ENCODE results near the gene STK33.
A peak's percentile ranks its signal among the peaks of the same experiment; 100 is the strongest.

Gene STK33

DNA sequence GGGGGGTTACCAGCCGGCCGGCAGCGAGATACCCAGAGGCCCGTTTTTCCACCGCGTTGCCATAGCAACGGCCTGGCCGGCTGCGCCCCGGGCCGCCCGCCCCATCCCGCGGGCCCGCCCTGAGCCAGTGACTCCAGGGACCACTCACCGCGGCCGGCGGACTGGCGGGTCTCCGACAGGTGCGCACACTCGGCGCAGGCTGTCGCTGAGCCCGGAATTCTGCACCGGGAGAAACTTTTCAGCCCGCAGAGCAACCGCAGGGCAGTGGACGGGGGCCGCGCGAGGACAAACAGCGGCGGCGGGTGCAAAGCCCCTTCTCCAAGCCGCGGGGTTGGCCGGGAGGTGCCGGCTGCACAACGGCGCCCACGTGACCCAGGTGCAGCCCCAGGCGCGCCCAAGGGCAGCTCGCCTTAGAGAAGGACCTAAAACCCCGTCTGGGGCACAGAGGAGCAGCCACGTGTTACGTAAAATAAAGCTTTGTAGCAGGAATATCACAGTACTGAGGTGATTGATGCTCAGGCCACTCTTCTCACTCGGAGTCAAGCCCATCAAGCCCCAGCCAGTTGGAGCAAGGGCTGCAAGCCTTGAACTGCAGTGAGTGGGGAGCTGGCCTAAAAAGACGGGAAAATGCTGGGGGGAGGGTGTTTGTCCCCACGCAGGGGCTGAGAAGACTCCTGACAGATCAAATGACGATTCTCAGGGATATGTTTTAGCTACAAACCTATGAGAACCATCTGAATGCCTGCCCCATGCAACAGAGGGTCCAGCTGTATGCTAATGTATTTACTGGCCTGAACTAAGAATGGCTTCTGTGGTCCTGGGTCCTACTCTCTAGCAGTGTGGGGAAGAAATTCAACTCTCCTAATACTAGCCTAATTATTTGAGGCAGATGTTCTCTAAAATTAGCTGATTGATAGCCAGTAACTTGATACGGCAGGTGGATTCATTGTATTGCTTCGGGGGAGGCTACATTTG is at the start of gene STK33:
Gene STK33 (minus strand): TSS at position 294 of the 975 bp plus-strand sequence. CDS start 119,323 bp downstream, outside the sequence.
- Mint-ChIP-seq H3K27ac (ENCODE audit: low read depth) (no peak within 1 kb of the TSS), H3K4me3 (peak within 1 kb of the TSS; percentile 69), H3K9me3 (no peaks in the 10 kb centered on the region), H3K36me3 (ENCODE audit: insufficient read depth) (no peaks in the 10 kb centered on the region), H3K4me1 (no peaks in the 10 kb centered on the region), H3K27me3 (peaks cover 80% of the 10 kb centered on the region)
- ATAC-seq (replicated peaks; ENCODE audit: extremely low read depth, poor library complexity, severe bottlenecking) (no peak), DNase-seq (ENCODE audit: low spot score in 2 of 2) (peak in 1 of 2 donors; percentile 15)

DNA sequence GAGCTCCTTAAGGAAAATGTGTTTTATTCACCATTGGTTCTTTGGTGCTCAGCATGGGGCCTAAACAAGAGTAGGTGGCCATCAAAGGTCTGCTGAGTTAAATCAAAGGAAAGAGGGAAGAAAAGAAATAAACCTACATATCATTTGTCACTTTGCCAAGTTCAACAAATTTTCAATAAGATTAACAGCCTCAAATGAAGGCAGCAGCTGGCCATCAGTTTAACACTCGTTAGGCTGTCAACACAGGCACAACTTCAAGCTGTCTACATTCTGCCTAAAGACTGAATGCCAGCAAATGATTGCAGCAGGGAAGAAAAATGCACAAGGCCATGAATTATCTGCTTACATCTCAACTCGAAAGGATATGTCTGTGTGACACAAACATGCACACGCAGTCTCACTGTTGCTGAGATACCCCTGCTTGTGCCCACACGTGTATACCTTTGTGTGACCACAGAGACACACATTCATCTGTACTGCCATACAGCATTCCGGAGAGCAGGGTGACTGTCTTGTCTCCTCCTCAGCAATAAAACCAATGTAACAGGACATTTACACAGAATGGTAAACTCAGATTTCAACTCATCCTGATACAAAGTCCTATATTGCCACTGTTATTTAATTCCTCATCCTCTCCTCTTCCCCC is 48.3 kb upstream of the STK33 start:
- Mint-ChIP-seq H3K4me1 (no peaks in the 10 kb centered on the region), H3K36me3 (ENCODE audit: insufficient read depth) (peaks cover 17% of the 10 kb centered on the region), H3K9me3 (no peaks in the 10 kb centered on the region), H3K27me3 (no peaks in the 10 kb centered on the region), H3K4me3 (no peak overlapping the region), H3K27ac (ENCODE audit: low read depth) (peak overlapping the region; percentile 23)
- ATAC-seq (replicated peaks; ENCODE audit: extremely low read depth, poor library complexity, severe bottlenecking) (no peak), DNase-seq (ENCODE audit: low spot score in 2 of 2) (no peak)

DNA sequence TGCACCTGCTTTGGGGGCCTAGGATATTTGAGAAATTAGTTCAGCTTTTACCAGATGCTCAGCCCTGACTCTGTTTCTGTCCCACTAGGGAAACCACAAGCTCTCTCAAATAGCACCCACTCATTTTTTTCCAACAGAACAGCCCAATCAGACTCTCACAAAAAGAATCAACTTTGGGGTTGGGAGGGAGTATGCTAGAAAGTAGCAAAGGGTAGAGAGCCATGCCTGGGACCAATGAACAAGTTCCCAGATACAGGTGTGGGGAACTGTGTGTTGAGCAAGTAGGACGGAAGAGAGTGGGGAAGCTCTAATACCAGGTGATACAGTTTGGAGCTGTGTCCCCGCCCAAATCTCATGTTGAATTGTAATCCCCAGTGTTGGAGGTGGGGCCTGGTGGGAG is 47.3 kb upstream of the STK33 start:
- no peak for DNase-seq (ENCODE audit: low spot score in 2 of 2)
- no peaks in the 10 kb centered on the region for H3K9me3 Mint-ChIP-seq
- no peaks in the 10 kb centered on the region for H3K27me3 Mint-ChIP-seq
- H3K4me3 Mint-ChIP-seq = no peak overlapping the region
- H3K4me1 Mint-ChIP-seq = no peaks in the 10 kb centered on the region
- H3K36me3 Mint-ChIP-seq (ENCODE audit: insufficient read depth) = peaks cover 11% of the 10 kb centered on the region
- H3K27ac Mint-ChIP-seq (ENCODE audit: low read depth) = no peak overlapping the region
- no peak for ATAC-seq (replicated peaks; ENCODE audit: extremely low read depth, poor library complexity, severe bottlenecking)

DNA sequence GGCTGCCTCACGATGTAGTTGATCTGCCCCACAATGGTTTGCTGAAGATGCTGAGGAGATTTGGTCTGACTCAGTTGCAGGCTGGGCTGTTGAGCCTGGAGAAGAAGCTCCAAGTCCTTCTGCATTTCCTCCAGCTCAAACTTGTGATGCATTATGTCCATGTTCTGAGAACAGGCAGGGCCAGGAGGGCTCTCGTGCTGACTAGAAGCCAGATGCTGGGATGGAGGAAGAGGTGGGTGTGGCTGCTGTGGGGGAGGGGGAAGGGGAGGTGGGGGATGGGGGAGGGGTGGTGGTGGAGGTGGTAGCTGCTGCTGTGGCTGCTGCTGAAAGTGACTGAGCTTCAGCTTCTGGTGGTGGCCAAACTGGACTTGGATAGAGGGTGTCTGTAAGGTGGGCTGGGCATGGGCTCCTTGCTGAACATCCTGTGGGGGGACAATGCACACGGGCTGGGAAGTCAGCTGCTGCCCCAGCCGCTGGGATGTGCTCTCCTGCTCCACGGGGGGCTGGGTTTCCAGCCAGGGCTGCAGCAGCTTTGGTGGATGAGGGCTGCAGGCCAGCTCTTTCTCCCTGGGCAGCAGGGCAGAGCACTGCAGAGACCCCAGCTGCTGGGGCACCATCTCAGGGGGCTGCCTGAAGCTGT is 46.4 kb upstream of the STK33 start:
- peaks cover 9% of the 10 kb centered on the region for H3K36me3 Mint-ChIP-seq (ENCODE audit: insufficient read depth)
- H3K27me3 Mint-ChIP-seq = no peaks in the 10 kb centered on the region
- DNase-seq (ENCODE audit: low spot score in 2 of 2) (no peak), ATAC-seq (replicated peaks; ENCODE audit: extremely low read depth, poor library complexity, severe bottlenecking) (no peak)
- H3K4me3 Mint-ChIP-seq = no peak overlapping the region
- H3K27ac Mint-ChIP-seq (ENCODE audit: low read depth) = no peak overlapping the region
- no peaks in the 10 kb centered on the region for H3K4me1 Mint-ChIP-seq
- H3K9me3 Mint-ChIP-seq = no peaks in the 10 kb centered on the region

DNA sequence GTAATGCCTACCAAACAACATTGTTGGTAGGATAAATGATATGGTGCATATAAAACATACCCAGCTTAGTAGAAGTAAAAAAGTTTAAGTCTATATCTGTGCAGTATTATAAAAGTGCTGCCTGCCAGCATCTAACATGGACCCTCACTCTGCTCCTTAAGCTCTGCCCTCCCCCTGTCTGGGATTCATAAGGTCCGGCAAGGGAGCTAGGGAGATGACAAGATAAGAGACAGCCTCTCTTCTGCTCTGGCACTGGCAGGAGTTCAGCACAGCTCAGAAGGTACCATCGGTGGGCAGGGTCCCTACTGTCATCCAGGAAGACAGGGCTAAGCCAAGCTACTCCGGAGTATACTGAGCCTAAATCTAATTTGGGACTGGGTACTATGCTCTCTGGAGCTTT is 45.6 kb upstream of the STK33 start:
- Mint-ChIP-seq H3K36me3 (ENCODE audit: insufficient read depth) (peaks cover 9% of the 10 kb centered on the region), H3K4me3 (no peak overlapping the region), H3K4me1 (no peaks in the 10 kb centered on the region), H3K27ac (ENCODE audit: low read depth) (no peak overlapping the region), H3K9me3 (no peaks in the 10 kb centered on the region), H3K27me3 (no peaks in the 10 kb centered on the region)
- ATAC-seq (replicated peaks; ENCODE audit: extremely low read depth, poor library complexity, severe bottlenecking) (no peak), DNase-seq (ENCODE audit: low spot score in 2 of 2) (no peak)

DNA sequence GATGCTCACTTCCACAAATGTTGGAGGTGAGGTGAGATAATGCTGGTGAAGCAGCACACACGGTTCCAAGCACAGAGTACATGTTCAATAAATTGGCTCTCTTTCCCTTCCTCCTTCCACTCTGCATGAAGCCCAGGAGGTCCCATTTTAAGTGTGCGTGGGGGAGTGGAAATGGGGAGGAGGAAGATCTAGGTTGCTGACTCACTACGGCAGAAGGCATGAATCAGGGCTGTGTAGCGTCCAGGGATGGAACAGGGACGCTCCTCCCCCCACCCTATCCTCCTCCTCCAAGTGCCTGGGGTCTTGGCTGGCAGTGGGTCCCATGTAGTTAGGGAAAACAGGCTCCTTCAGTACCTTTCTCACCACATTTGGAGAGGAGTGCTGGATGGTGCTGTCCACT is 44.3 kb upstream of the STK33 start:
- no peak for DNase-seq (ENCODE audit: low spot score in 2 of 2)
- H3K27ac Mint-ChIP-seq (ENCODE audit: low read depth) = no peak overlapping the region
- H3K36me3 Mint-ChIP-seq (ENCODE audit: insufficient read depth) = peaks cover 11% of the 10 kb centered on the region
- no peaks in the 10 kb centered on the region for H3K9me3 Mint-ChIP-seq
- no peak overlapping the region for H3K4me3 Mint-ChIP-seq
- H3K27me3 Mint-ChIP-seq = no peaks in the 10 kb centered on the region
- H3K4me1 Mint-ChIP-seq = no peaks in the 10 kb centered on the region
- ATAC-seq (replicated peaks; ENCODE audit: extremely low read depth, poor library complexity, severe bottlenecking) = no peak

DNA sequence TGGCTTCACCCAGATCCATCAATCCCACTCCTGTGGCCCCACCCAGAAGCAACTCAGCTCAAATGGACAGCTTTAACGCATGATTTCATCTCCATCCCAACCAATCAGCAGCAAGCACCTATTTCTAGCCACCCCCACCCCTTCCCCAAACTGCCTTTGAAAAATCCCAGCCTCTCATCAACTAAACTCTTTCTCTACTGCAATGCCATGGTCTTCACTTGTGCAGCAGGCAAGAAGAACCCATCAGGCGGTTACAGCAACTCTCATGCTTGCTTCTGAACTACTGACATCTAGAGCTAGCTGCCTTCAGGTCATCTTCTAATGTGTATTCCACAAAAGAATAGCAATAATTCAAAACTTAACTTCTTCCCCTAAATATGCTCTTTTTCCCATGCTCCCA is 42.1 kb upstream of the STK33 start:
- peaks cover 11% of the 10 kb centered on the region for H3K36me3 Mint-ChIP-seq (ENCODE audit: insufficient read depth)

DNA sequence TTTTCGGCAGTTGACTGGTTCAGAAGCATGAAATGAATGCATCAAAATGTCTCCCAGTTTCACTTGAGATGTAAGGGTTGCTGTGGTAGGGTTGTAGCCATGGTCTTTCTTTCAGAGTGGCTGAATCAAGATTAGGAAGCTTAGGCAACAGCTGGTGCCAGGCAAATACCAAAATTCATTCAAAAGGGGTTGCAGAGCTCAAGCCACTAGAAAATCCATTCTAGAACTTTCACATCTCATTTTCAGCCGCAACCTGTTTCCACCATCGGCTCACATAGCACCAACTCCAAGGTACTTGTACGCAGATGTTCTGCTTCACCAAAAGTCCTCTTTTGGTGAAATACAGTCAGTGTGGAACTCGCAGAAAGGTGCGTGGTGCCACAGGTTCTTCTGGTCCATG is 40.5 kb upstream of the STK33 start:
- no peak overlapping the region for H3K4me3 Mint-ChIP-seq
- no peak for ATAC-seq (replicated peaks; ENCODE audit: extremely low read depth, poor library complexity, severe bottlenecking)

More for the DNA sequence above, 42.1 kb upstream of the STK33 start:
- H3K4me1 Mint-ChIP-seq = no peaks in the 10 kb centered on the region
- H3K27ac Mint-ChIP-seq (ENCODE audit: low read depth) = no peak overlapping the region
- DNase-seq (ENCODE audit: low spot score in 2 of 2) (no peak), ATAC-seq (replicated peaks; ENCODE audit: extremely low read depth, poor library complexity, severe bottlenecking) (no peak)
- no peaks in the 10 kb centered on the region for H3K9me3 Mint-ChIP-seq
- H3K4me3 Mint-ChIP-seq = no peak overlapping the region
- no peaks in the 10 kb centered on the region for H3K27me3 Mint-ChIP-seq

DNA sequence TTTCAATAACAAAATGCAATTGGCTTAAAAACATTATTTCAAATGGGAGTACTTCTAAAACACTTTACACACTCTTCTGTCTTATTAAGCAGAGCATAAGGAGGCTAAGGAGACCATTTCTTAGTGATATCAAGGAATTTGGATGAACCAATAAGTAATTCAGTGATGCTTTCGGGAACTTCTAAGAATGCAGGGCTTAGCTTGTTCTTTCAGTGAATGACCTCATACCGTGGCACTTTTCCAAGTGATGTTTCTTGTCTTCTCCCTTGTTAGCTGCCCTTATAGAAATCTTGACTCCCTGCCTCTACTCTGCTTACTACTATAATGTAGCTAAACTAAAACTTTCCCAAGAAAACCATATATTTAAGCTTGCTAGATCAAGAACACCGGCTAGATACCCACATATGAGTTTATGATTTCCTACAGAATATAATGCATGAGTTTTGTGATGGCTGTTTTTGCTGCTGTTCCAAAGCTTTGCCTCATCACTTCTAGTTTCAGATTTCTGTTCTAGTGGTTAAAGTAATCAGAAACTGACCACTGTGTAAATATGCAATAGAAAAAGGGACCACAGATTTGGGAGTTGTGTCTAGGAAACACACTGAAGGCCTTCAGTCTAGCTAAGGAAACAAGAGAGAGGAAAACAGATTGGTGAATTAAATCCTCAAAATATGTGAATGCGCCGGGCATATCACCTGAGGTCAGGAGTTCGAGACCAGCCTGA is 37.5 kb upstream of the STK33 start:
- ATAC-seq (replicated peaks; ENCODE audit: extremely low read depth, poor library complexity, severe bottlenecking) = no peak
- DNase-seq (ENCODE audit: low spot score in 2 of 2) = no peak
- H3K27me3 Mint-ChIP-seq = no peaks in the 10 kb centered on the region

More for the DNA sequence above, 40.5 kb upstream of the STK33 start:
- DNase-seq (ENCODE audit: low spot score in 2 of 2) = no peak
- Mint-ChIP-seq H3K27me3 (no peaks in the 10 kb centered on the region), H3K27ac (ENCODE audit: low read depth) (no peak overlapping the region), H3K9me3 (no peaks in the 10 kb centered on the region), H3K36me3 (ENCODE audit: insufficient read depth) (peaks cover 7% of the 10 kb centered on the region), H3K4me1 (no peaks in the 10 kb centered on the region)

DNA sequence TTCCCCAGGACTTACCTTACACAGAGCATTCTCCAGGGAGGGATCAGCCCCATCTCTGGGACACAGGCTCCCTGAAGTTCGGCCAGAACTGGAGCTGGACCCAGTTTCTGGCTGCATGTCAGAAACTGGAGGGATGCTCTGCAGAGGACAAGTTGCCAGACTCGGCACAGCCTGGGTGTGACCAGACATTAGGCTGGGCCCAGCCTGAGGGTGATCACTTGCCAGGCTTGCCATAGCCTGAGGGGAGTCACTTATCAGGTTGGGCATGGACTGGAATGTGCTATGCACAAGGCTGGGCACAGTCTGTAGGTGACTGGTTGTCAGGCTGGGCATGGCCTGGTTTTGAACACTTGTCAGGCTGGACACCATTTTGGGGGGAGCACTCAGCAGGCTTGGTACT is 30.7 kb upstream of the STK33 start:
- DNase-seq (ENCODE audit: low spot score in 2 of 2) (no peak), ATAC-seq (replicated peaks; ENCODE audit: extremely low read depth, poor library complexity, severe bottlenecking) (no peak)
- peaks cover 6% of the 10 kb centered on the region for H3K36me3 Mint-ChIP-seq (ENCODE audit: insufficient read depth)
- H3K9me3 Mint-ChIP-seq = no peaks in the 10 kb centered on the region
- H3K27ac Mint-ChIP-seq (ENCODE audit: low read depth) = no peak overlapping the region
- H3K27me3 Mint-ChIP-seq = no peaks in the 10 kb centered on the region
- H3K4me1 Mint-ChIP-seq = no peaks in the 10 kb centered on the region
- H3K4me3 Mint-ChIP-seq = no peak overlapping the region

More for the DNA sequence above, 37.5 kb upstream of the STK33 start:
- no peaks in the 10 kb centered on the region for H3K4me1 Mint-ChIP-seq
- H3K36me3 Mint-ChIP-seq (ENCODE audit: insufficient read depth) = peaks cover 7% of the 10 kb centered on the region
- H3K9me3 Mint-ChIP-seq = no peaks in the 10 kb centered on the region
- no peak overlapping the region for H3K27ac Mint-ChIP-seq (ENCODE audit: low read depth)
- no peak overlapping the region for H3K4me3 Mint-ChIP-seq

DNA sequence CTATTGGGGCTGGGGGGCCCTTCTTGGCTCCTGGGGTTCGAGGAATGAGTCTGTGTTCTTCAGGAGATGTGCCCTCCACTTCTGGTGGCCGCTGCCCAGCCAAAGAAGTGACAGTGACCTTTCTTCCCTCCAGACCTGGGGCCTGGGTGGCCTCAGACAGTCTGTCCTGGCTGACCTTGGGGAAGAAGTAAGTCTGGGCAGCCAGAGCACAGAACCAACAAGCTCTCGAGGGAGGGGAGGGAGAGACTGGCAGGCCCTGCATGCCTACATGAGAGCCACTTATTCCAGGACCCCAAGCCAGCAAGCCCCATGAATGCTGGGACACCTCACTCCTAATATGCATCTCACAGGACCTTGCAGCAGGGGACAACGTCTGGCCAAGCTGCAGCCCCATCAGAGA is 27.1 kb upstream of the STK33 start:
- DNase-seq (ENCODE audit: low spot score in 2 of 2) (no peak), ATAC-seq (replicated peaks; ENCODE audit: extremely low read depth, poor library complexity, severe bottlenecking) (no peak)
- H3K36me3 Mint-ChIP-seq (ENCODE audit: insufficient read depth) = peaks cover 7% of the 10 kb centered on the region
- H3K4me1 Mint-ChIP-seq = no peaks in the 10 kb centered on the region
- H3K27me3 Mint-ChIP-seq = no peaks in the 10 kb centered on the region
- no peak overlapping the region for H3K4me3 Mint-ChIP-seq
- no peak overlapping the region for H3K27ac Mint-ChIP-seq (ENCODE audit: low read depth)
- no peaks in the 10 kb centered on the region for H3K9me3 Mint-ChIP-seq

DNA sequence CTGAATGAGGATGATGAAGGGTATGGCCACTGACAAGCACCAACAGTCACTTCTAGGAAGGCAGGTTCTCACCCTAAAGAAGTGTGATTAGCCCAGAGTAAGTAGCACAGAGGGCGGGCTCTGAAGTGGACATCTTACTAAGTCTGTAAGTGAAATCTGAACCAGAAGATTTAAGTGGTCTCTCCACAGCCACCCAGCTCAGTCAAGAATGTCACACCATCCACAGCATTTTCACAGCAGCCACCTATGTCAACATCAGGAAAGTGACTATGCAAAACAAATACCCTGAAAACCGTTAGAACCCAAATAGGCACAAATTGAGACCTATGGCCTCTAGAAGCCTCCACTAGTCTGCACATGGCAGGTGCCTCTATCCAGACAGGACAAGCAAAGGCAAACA is 23.0 kb upstream of the STK33 start:
- no peak overlapping the region for H3K27ac Mint-ChIP-seq (ENCODE audit: low read depth)
- no peaks in the 10 kb centered on the region for H3K27me3 Mint-ChIP-seq
- H3K9me3 Mint-ChIP-seq = no peaks in the 10 kb centered on the region
- no peak for DNase-seq (ENCODE audit: low spot score in 2 of 2)
- H3K36me3 Mint-ChIP-seq (ENCODE audit: insufficient read depth) = peaks cover 5% of the 10 kb centered on the region
- H3K4me3 Mint-ChIP-seq = no peak overlapping the region
- no peaks in the 10 kb centered on the region for H3K4me1 Mint-ChIP-seq
- ATAC-seq (replicated peaks; ENCODE audit: extremely low read depth, poor library complexity, severe bottlenecking) = no peak
